Neural progenitor cell (in vitro differentiated cells): ENCODE results near the gene VPS72. TPM values are rescaled to one million over a fixed set of nuclear protein-coding genes. Genes with fewer than 3 reads are reported as not detected.

ENCODE experiments used
- DNase-seq: peaks from one replicate; pipeline ENCODE4 v3.0.0-alpha.2; 2016; ENCODE audit warnings: low spot score
- H2AFZ ChIP-seq: fragments of 200-600 bp; sonication (generic); replicated peaks from 2 replicates; pipeline ENCODE4 v1.6.1; 2016; ENCODE audit warnings: antibody characterized with exemption
- H3F3A ChIP-seq: fragments of 200-600 bp; sonication (generic); 2 replicates; pipeline ENCODE4 v1.6.1; 2016; ENCODE audit warnings: antibody characterized with exemption, low read depth
- H3K27ac ChIP-seq: fragments of 200-600 bp; sonication (generic); 2 replicates; pipeline ENCODE4 v1.5.1; 2016; ENCODE audit warnings: mild to moderate bottlenecking
- H3K27me3 ChIP-seq: fragments of 200-600 bp; sonication (generic); 2 replicates; pipeline ENCODE4 v1.6.1; 2016; ENCODE audit warnings: mild to moderate bottlenecking, moderate library complexity
- H3K36me3 ChIP-seq: fragments of 200-600 bp; sonication (generic); 2 replicates; pipeline ENCODE4 v1.5.1; 2016
- H3K4me1 ChIP-seq: fragments of 200-600 bp; sonication (generic); 2 replicates; pipeline ENCODE4 v1.6.1; 2016; ENCODE audit warnings: mixed run types
- H3K4me2 ChIP-seq: fragments of 200-600 bp; sonication (generic); 2 replicates; pipeline ENCODE4 v1.6.1; 2016
- H3K4me3 ChIP-seq: fragments of 200-600 bp; sonication (generic); 2 replicates; pipeline ENCODE4 v1.5.1; 2016
- H3K79me2 ChIP-seq: fragments of 200-600 bp; sonication (generic); 2 replicates; pipeline ENCODE4 v1.6.1; 2016; ENCODE audit warnings: low read depth
- H3K9ac ChIP-seq: fragments of 200-600 bp; sonication (generic); 2 replicates; pipeline ENCODE4 v1.6.1; 2016
- H3K9me3 ChIP-seq: fragments of 200-600 bp; sonication (generic); 2 replicates; pipeline ENCODE4 v1.5.1; 2016; ENCODE audit warnings: low read depth
- H4K20me1 ChIP-seq: fragments of 200-600 bp; sonication (generic); 2 replicates; pipeline ENCODE4 v1.6.1; 2016; ENCODE audit warnings: low read depth
- H3K27ac Mint-ChIP-seq: 3 replicates; pipeline ENCODE4 v1.8.0; 2021; ENCODE audit warnings: mixed read lengths
- H3K27me3 Mint-ChIP-seq: 2 replicates; pipeline ENCODE4 v1.8.0; 2022; ENCODE audit warnings: low read depth, mild to moderate bottlenecking, inconsistent platforms, moderate library complexity, mixed read lengths; ENCODE audit not compliant: insufficient read depth
- H3K36me3 Mint-ChIP-seq: 3 replicates; pipeline ENCODE4 v1.8.0; 2021; ENCODE audit warnings: mixed read lengths
- H3K4me1 Mint-ChIP-seq: 3 replicates; pipeline ENCODE4 v1.8.0; 2021; ENCODE audit warnings: mixed read lengths
- H3K4me3 Mint-ChIP-seq: 3 replicates; pipeline ENCODE4 v1.8.0; 2021; ENCODE audit warnings: mild to moderate bottlenecking, moderate library complexity, mixed read lengths
- H3K9me3 Mint-ChIP-seq: 3 replicates; pipeline ENCODE4 v1.8.0; 2020; ENCODE audit warnings: mixed read lengths
- EZH2 ChIP-seq: fragments of 200-600 bp; sonication (generic); IDR thresholded peaks from 2 replicates; pipeline ENCODE4 v1.6.1; 2017; ENCODE audit warnings: antibody characterized with exemption, mild to moderate bottlenecking, moderate library complexity
- EZH2phosphoT487 ChIP-seq: fragments of 200-600 bp; sonication (generic); IDR thresholded peaks from 2 replicates; pipeline ENCODE4 v1.6.1; 2017; ENCODE audit warnings: antibody characterized with exemption
- total RNA-seq: library from RNA; depleted of rRNA; stranded (reverse); fragments of >200 nt; gene quantifications from 2 replicates; pipeline ENCODE4 v1.2.3, GENCODE V29; 2015; ENCODE audit warnings: low replicate concordance
- TF ChIP-seq, protein P1 (sequence below): fragments of 200-600 bp; sonication (generic); IDR thresholded peaks from 2 replicates; pipeline ENCODE4 v1.5.1; 2017; ENCODE audit warnings: antibody characterized with exemption, mild to moderate bottlenecking

The VPS72 gene
- total RNA-seq, 1 donor from 2014 or later = 117 TPM

DNA sequence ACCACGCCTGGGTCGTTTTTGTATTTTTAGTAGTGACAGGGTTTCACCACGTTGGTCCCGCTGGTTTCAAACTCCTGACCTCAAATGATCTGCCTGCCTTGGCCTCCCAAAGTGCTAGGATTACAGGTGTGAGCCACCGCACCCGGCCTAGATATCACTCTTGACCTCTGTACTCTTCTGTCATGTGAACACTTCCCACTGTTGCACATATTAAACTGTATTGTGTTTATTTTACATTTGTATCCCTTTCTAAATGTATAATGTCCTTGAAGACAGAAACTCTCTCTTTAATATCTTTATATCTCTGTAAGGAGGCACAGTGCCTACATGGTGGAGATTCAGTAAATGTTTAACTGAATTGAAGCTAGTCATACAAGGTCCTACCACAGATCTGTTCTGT is 45.2 kb upstream of the VPS72 start:
- no peak overlapping the region for H3K27ac Mint-ChIP-seq
- H3K27me3 Mint-ChIP-seq = no peaks in the 10 kb centered on the region

DNA sequence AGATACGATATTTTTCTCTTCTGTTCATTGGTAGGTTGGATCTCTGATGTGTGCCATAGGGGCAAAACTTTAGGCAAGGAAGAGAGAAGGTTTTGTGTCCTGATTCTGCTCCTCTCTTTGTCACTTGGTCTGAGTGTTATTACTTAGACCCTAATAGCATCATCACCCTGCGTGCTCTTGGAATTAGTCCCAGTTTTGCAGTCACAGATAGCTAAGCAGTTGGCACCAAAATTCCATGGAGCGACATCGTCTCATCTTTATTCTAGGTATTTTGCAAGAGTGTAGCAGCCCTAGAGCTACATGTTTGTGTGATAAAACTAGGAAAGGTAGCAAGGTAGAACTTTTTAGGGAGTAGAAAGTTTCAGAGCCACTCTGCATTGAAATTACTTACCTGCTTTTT is 32.1 kb upstream of the VPS72 start:
- Mint-ChIP-seq H3K4me3 (no peak overlapping the region), H3K4me1 (no peaks in the 10 kb centered on the region), H3K27ac (no peak overlapping the region), H3K9me3 (no peaks in the 10 kb centered on the region), H3K27me3 (no peaks in the 10 kb centered on the region), H3K36me3 (peaks cover 19% of the 10 kb centered on the region)
- H3F3A ChIP-seq = no peaks in the 10 kb centered on the region
- no peak overlapping the region for H3K9ac ChIP-seq
- DNase-seq = no peak
- TF ChIP-seq EZH2 (no peak), EZH2phosphoT487 (no peak)
- TF ChIP-seq, protein P1, sequence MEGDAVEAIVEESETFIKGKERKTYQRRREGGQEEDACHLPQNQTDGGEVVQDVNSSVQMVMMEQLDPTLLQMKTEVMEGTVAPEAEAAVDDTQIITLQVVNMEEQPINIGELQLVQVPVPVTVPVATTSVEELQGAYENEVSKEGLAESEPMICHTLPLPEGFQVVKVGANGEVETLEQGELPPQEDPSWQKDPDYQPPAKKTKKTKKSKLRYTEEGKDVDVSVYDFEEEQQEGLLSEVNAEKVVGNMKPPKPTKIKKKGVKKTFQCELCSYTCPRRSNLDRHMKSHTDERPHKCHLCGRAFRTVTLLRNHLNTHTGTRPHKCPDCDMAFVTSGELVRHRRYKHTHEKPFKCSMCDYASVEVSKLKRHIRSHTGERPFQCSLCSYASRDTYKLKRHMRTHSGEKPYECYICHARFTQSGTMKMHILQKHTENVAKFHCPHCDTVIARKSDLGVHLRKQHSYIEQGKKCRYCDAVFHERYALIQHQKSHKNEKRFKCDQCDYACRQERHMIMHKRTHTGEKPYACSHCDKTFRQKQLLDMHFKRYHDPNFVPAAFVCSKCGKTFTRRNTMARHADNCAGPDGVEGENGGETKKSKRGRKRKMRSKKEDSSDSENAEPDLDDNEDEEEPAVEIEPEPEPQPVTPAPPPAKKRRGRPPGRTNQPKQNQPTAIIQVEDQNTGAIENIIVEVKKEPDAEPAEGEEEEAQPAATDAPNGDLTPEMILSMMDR = no peak
- no peaks in the 10 kb centered on the region for H3K4me1 ChIP-seq
- no peak overlapping the region for H3K4me2 ChIP-seq
- no peak overlapping the region for H2AFZ ChIP-seq
- H3K36me3 ChIP-seq = peaks cover 4% of the 10 kb centered on the region
- no peaks in the 10 kb centered on the region for H3K27me3 ChIP-seq
- H3K79me2 ChIP-seq = peaks cover 82% of the 10 kb centered on the region
- peaks cover 67% of the 10 kb centered on the region for H4K20me1 ChIP-seq
- no peaks in the 10 kb centered on the region for H3K9me3 ChIP-seq
- no peak overlapping the region for H3K4me3 ChIP-seq
- no peak overlapping the region for H3K27ac ChIP-seq

More for the DNA sequence above, 45.2 kb upstream of the VPS72 start:
- Mint-ChIP-seq H3K4me3 (no peak overlapping the region), H3K4me1 (no peaks in the 10 kb centered on the region), H3K36me3 (peaks cover 40% of the 10 kb centered on the region), H3K9me3 (no peaks in the 10 kb centered on the region)
- no peak overlapping the region for H3K4me3 ChIP-seq
- peaks cover 4% of the 10 kb centered on the region for H4K20me1 ChIP-seq
- H3K27me3 ChIP-seq = no peaks in the 10 kb centered on the region
- TF ChIP-seq EZH2 = no peak
- TF ChIP-seq, protein P1 = no peak
- no peak for TF ChIP-seq EZH2phosphoT487
- H3K4me1 ChIP-seq = no peaks in the 10 kb centered on the region
- H3F3A ChIP-seq = peaks cover 6% of the 10 kb centered on the region
- peaks cover 16% of the 10 kb centered on the region for H3K36me3 ChIP-seq
- H2AFZ ChIP-seq = no peak overlapping the region
- no peaks in the 10 kb centered on the region for H3K9me3 ChIP-seq
- no peak overlapping the region for H3K4me2 ChIP-seq
- H3K27ac ChIP-seq = no peak overlapping the region
- no peaks in the 10 kb centered on the region for H3K79me2 ChIP-seq
- no peak overlapping the region for H3K9ac ChIP-seq
- DNase-seq = no peak

DNA sequence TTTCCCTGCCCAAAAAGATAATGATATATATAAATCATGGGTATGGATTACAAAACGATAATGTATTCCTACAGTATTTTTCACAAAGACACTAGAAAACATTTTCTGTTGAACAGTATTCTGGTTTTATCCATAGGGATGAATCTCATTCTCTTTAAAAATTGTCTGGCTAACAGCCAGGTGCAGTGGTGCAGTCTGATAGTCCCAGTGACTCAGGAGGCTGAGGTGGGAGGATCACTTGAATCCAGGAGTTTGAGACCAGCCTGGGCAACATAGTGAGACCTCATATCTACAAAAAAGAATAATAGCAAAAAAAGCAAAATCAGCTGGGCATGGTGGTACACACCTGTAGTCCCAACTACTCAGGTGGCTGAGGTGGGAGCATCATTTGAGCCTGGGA is 31.6 kb upstream of the VPS72 start:
- TF ChIP-seq EZH2 (no peak), EZH2phosphoT487 (no peak)
- TF ChIP-seq, protein P1 = no peak
- no peak overlapping the region for H3K4me3 Mint-ChIP-seq
- no peaks in the 10 kb centered on the region for H3K27me3 ChIP-seq
- H3K9ac ChIP-seq = no peak overlapping the region
- no peak overlapping the region for H3K27ac Mint-ChIP-seq
- peaks cover 87% of the 10 kb centered on the region for H3K79me2 ChIP-seq
- no peaks in the 10 kb centered on the region for H3F3A ChIP-seq
- no peak for DNase-seq
- H3K4me3 ChIP-seq = no peak overlapping the region
- peaks cover 70% of the 10 kb centered on the region for H4K20me1 ChIP-seq
- no peaks in the 10 kb centered on the region for H3K4me1 ChIP-seq
- H3K36me3 ChIP-seq = peaks cover 4% of the 10 kb centered on the region
- peaks cover 18% of the 10 kb centered on the region for H3K36me3 Mint-ChIP-seq
- H3K27ac ChIP-seq = no peak overlapping the region
- H2AFZ ChIP-seq = no peak overlapping the region
- H3K9me3 Mint-ChIP-seq = no peaks in the 10 kb centered on the region
- H3K4me2 ChIP-seq = no peak overlapping the region
- no peaks in the 10 kb centered on the region for H3K27me3 Mint-ChIP-seq
- no peaks in the 10 kb centered on the region for H3K4me1 Mint-ChIP-seq
- no peaks in the 10 kb centered on the region for H3K9me3 ChIP-seq

DNA sequence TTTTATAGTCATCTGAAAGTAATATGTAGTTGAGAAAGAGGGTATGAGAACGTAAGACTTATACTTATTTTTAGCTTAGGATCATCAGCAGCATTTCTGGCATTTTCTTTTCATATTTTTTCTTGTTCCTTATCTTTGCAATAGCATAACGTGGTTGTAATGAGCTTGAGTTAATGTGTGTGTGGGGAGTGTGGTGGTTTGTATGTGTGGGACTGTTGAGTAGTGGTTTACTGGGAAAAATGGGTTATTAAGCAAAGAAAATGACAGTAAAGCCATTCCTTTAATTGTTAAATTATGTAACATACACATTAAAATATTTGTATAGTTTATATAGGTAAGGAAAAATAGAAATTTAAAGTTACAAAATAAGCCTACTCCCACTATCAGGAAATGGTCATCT is 23.6 kb upstream of the VPS72 start:
- H3K9ac ChIP-seq = no peak overlapping the region
- Mint-ChIP-seq H3K27me3 (peaks cover 3% of the 10 kb centered on the region), H3K27ac (no peak overlapping the region), H3K36me3 (peaks cover 25% of the 10 kb centered on the region), H3K9me3 (no peaks in the 10 kb centered on the region), H3K4me3 (no peak overlapping the region), H3K4me1 (peaks cover 2% of the 10 kb centered on the region)
- H3K4me3 ChIP-seq = no peak overlapping the region
- no peak overlapping the region for H3K27ac ChIP-seq
- H4K20me1 ChIP-seq = peaks cover 93% of the 10 kb centered on the region
- peaks cover 100% of the 10 kb centered on the region for H3K79me2 ChIP-seq
- no peak for DNase-seq
- H2AFZ ChIP-seq = no peak overlapping the region
- H3F3A ChIP-seq = peaks cover 5% of the 10 kb centered on the region
- H3K4me1 ChIP-seq = no peaks in the 10 kb centered on the region
- H3K27me3 ChIP-seq = no peaks in the 10 kb centered on the region
- no peaks in the 10 kb centered on the region for H3K36me3 ChIP-seq
- no peak overlapping the region for H3K4me2 ChIP-seq
- no peaks in the 10 kb centered on the region for H3K9me3 ChIP-seq
- TF ChIP-seq, protein P1 = no peak
- TF ChIP-seq EZH2phosphoT487 (no peak), EZH2 (no peak)
